Smooth muscle cell of the umbilical artery (primary cell): ENCODE measurements around the gene NTF3. TPM values are rescaled to one million over a fixed set of nuclear protein-coding genes. Genes with fewer than 3 reads are reported as not detected.

ENCODE experiments used
- total RNA-seq: library from RNA; depleted of rRNA; stranded (reverse); fragments of >200 nt; gene quantifications from 2 replicates; pipeline ENCODE4 v1.2.3, GENCODE V29; 2014

NTF3 gene
- total RNA-seq, result 7.1 and 13.9 TPM in 2 replicates

DNA sequence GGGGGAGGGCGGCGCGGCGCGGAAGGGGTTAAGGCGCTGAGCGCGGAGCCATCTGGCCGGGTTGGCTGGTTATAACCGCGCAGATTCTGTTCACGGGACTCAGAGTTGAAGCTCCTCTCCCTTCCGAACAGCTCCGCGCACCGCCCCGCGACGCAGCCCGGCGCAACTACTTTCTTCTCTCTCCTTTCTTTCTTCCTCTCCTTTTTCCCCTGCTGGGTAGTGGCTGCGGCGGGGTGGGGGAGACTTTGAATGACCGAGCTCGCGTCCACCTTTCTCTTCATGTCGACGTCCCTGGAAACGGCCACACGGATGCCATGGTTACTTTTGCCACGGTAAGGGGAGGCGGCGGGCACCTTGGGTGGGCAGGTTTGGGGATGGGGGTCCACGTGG, at the start of gene NTF3:
TSS of gene NTF3 (plus strand) at position 98 of the 390 bp plus-strand sequence. CDS start at position 315, 217 bp downstream.

